Right lobe of liver (tissue), 6 donors: ENCODE results near the gene PNLDC1. TPM values are rescaled to one million over a fixed set of nuclear protein-coding genes. Genes with fewer than 3 reads are reported as not detected.

Source experiments
- ATAC-seq, 4 donors: fragments of 200-7000 bp; cut with Tn5 transposase; one replicate each; pipeline ENCODE4 v1.9.1; 2020; ENCODE audit warnings: mild to moderate bottlenecking in 4 of 4, moderate library complexity in 4 of 4
- DNase-seq, 3 donors: peaks; one replicate each; pipeline ENCODE4 v3.0.0-alpha.2; 2020
- H3K27ac ChIP-seq, 3 donors: fragments of 200-600 bp; one replicate each; pipeline ENCODE4 v1.8.0; 2022
- H3K27me3 ChIP-seq, 2 donors: fragments of 200-600 bp; one replicate each; pipeline ENCODE4 v1.8.0; 2022
- H3K36me3 ChIP-seq, 4 donors: fragments of 200-600 bp; sonication (generic) in 1 of 4; one replicate each; pipeline versions ENCODE4 v1.5.1 to v1.8.0; 2017 to 2022; ENCODE audit warnings: control low read depth in 1 of 4
- H3K4me1 ChIP-seq, 4 donors: fragments of 200-600 bp; sonication (generic) in 1 of 4; one replicate each; pipeline versions ENCODE4 v1.5.1 to v1.8.0; 2017 to 2022; ENCODE audit warnings: control low read depth in 1 of 4
- H3K4me3 ChIP-seq, 3 donors: fragments of 200-600 bp; one replicate each; pipeline ENCODE4 v1.8.0; 2022
- H3K9me3 ChIP-seq, 4 donors: fragments of 200-600 bp; sonication (generic) in 1 of 4; one replicate each; pipeline versions ENCODE4 v1.5.1 to v1.8.0; 2017 to 2022; ENCODE audit warnings: control low read depth in 1 of 4
- CTCF ChIP-seq, 4 donors: fragments of 200-600 bp in 3 of 4; fragments of 450-650 bp in 1 of 4; IDR thresholded peaks; one replicate each; pipeline versions ENCODE4 v1.5.1 to v1.8.0; 2016 to 2022; ENCODE audit warnings: antibody characterized with exemption in 4 of 4, mild to moderate bottlenecking in 2 of 4
- POLR2A ChIP-seq: fragments of 450-650 bp; IDR thresholded peaks from one replicate; pipeline ENCODE4 v1.6.1; 2017; ENCODE audit warnings: antibody characterized with exemption, mild to moderate bottlenecking
- WGBS: methylation state at CpG from one replicate; pipeline ENCODE4 v1.1.6; 2018; ENCODE audit warnings: low coverage, low lambda C conversion rate; ENCODE audit not compliant: insufficient coverage; ENCODE audit errors: missing lambda C conversion rate; 5-methylcytosine and 5-hydroxymethylcytosine counted together
- intact Hi-C, 2 donors: fragments of 100-400 bp; cut with DNase I; formaldehyde crosslinking; loops; one replicate each; pipeline versions ENCODE4 v1.11.2 to v1.14.1; 2022
- total RNA-seq, 6 experiments: library from RNA; depleted of rRNA in 2 of 6; stranded (reverse); fragments of >200 nt in 2 of 6; fragmentation: NEBNext Ultra II Directional in 3 of 6; extraction: Animal tissue kit (Norgen Biotek cat#: 25700) in 3 of 6; gene quantifications; one replicate each; pipeline versions ENCODE4 v1.1.0 to v1.2.4, GENCODE V29; 2016 to 2023
- donor health status: DM: no; HTN: yes; CAD: no.
- donor health status: DM: no; HTN: no; CAD: no.
- donor health status: DM: no; HTN: no; CAD: no.
- donor health status: DM: no; HTN: yes; CAD: no.
- donor health status: DM: no; HTN: yes; CAD: no.

Gene PNLDC1
- total RNA-seq, 6 experiments from 2014 or later = 0.15 TPM; not detected in 5

- no peak for ATAC-seq
- no peaks in the 10 kb centered on the region for H3K36me3 ChIP-seq
- no peaks in the 10 kb centered on the region for H3K27me3 ChIP-seq
- DNase-seq = no peak
- 100% methylated on average over 2 of the region's 13 CpGs for WGBS
- no peak overlapping the region for H3K4me3 ChIP-seq
- TF ChIP-seq POLR2A (no peak), CTCF (IDR thresholded peaks at IDR 0.05) (no peak)
- no peaks in the 10 kb centered on the region for H3K9me3 ChIP-seq
- intact Hi-C loops = no loop called here
- H3K4me1 ChIP-seq = no peaks in the 10 kb centered on the region
- H3K27ac ChIP-seq = no peak overlapping the region
Observed at GRCh38 chr6:159826004-159826403, 25.9 kb downstream of the PNLDC1 start.

GRCh38 chr6:159826968-159827647 lies 27.0 kb downstream of the PNLDC1 start:
- no peaks in the 10 kb centered on the region for H3K36me3 ChIP-seq
- H3K4me3 ChIP-seq = no peak overlapping the region
- no peaks in the 10 kb centered on the region for H3K27me3 ChIP-seq
- H3K9me3 ChIP-seq = no peaks in the 10 kb centered on the region
- ATAC-seq (no peak), DNase-seq (no peak)
- no peak overlapping the region for H3K27ac ChIP-seq
- intact Hi-C loops = no loop called here
- H3K4me1 ChIP-seq = no peaks in the 10 kb centered on the region
- 89% methylated on average over 9 of the region's 16 CpGs for WGBS
- no peak for TF ChIP-seq CTCF (IDR thresholded peaks at IDR 0.05)
- TF ChIP-seq POLR2A = no peak

GRCh38 chr6:159828074-159828473 lies 28.0 kb downstream of the PNLDC1 start:
- ATAC-seq = no peak
- 60% methylated on average over 4 of the region's 7 CpGs for WGBS
- H3K27ac ChIP-seq = no peak overlapping the region
- intact Hi-C loops = no loop called here
- H3K9me3 ChIP-seq = no peaks in the 10 kb centered on the region
- no peak for DNase-seq
- no peaks in the 10 kb centered on the region for H3K36me3 ChIP-seq
- H3K4me1 ChIP-seq = no peaks in the 10 kb centered on the region
- no peaks in the 10 kb centered on the region for H3K27me3 ChIP-seq
- TF ChIP-seq CTCF (IDR thresholded peaks at IDR 0.05) (no peak), POLR2A (no peak)
- H3K4me3 ChIP-seq = no peak overlapping the region

- DNase-seq = no peak
Observed at GRCh38 chr6:159829526-159829925, 29.4 kb downstream of the PNLDC1 start.

More at GRCh38 chr6:159829526-159829925, 29.4 kb downstream of the PNLDC1 start:
- no peak overlapping the region for H3K4me3 ChIP-seq
- TF ChIP-seq CTCF (IDR thresholded peaks at IDR 0.05) (no peak), POLR2A (no peak)
- 53% methylated on average over 4 of the region's 4 CpGs for WGBS
- no peak for ATAC-seq
- intact Hi-C loops = no loop called here
- no peaks in the 10 kb centered on the region for H3K4me1 ChIP-seq
- H3K9me3 ChIP-seq = no peaks in the 10 kb centered on the region
- no peak overlapping the region for H3K27ac ChIP-seq
- no peaks in the 10 kb centered on the region for H3K36me3 ChIP-seq
- H3K27me3 ChIP-seq = no peaks in the 10 kb centered on the region
